Measurements from ENCODE around the gene LETM1.

LETM1 gene

DNA sequence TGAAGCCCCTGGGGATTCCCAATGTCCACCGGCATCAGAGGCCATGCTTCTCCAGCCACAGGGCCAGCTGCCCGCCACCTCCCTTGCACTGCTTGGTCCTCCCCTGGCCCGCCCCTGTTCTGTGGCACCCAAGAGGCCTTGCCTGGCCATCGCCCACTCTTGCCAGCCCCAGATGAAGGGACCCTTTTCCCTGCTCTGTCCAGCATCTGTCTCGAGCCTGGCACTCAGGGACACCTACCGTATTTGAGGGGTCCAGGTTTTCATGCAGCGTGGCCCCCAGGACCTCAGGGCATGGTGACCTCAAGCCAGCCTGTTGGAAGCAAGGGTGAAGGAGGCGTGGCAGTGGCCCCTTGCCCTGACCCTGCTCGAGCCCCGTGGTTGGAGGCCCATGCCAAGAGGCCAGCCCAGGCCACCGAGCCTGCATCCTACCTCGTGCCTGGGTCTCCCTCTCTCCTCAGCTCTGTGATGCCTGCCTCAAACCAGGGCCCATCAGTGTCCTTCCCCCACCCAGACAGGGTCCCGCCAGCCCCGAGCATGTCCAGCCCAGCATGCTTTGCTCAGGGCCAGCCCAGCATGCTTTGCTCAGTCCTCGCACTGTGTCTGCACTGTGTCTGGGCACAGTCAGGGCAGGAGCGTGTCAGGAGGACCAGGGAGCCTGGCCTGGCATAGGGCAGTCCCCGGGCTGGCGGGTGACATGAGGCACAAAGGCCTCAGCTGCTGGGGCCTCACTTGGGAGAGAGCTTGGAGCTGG, 77.1 kb downstream of the LETM1 start:
- no peaks in the 10 kb centered on the region for H3K36me3 ChIP-seq (ENCODE audit: control insufficient read depth in 1 of 2, insufficient read depth in 2 of 2, low read length in 2 of 2)
- no peaks in the 10 kb centered on the region for H3K4me1 ChIP-seq (ENCODE audit: control insufficient read depth in 1 of 2, insufficient read depth in 2 of 2, low read length in 2 of 2)
- H3K9me3 ChIP-seq (ENCODE audit: control insufficient read depth in 1 of 2, low read length in 2 of 2): no peaks in the 10 kb centered on the region
- H3K4me3 ChIP-seq (ENCODE audit: low read depth in 1 of 2, low read length in 2 of 2): no peak overlapping the region
- no peak overlapping the region for H3K27ac ChIP-seq (ENCODE audit: low read length)
- H3K27me3 ChIP-seq (ENCODE audit: low read depth, low read length): no peaks in the 10 kb centered on the region

DNA sequence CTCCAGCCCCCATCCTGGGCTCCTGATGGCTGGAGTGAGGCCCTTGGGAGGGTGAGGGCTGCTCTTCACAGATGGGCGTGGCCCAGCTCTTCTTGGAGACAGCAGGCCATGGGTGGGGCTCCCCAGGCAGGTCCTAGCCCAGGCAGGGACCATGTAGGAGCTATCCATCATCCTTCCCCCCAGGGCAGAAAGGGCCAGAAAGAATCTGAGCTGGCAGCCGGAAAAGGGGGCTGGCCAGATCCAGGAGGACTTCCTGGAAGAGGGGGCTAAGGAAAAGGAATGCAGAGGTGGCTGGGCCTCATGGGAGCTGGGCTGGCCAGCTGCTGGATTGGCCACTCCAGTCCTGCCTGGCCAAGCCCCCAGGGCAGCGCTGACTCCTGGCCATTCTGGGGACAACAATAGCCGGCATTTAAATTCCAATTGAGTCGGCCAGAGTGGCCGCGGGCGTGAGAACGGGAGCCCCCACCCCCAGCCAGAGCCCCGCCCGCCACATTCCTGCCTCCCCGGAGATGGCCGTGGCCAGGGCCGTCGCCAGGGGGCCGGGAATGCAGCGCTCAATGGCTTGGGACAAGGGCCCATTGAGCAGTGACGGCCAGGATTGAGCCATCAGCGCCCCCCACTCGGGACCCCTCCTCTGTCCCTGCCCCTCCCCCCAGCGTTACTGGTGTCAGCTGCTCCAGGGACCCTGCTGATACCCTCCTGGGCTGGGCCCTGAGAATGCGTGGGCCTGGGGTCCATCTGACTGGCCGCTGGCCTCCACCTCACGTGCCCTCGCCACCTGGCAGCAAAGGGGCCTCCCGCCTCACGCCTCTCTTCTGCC, 77.9 kb downstream of the LETM1 start:
- H3K27ac ChIP-seq (ENCODE audit: low read length): no peak overlapping the region

DNA sequence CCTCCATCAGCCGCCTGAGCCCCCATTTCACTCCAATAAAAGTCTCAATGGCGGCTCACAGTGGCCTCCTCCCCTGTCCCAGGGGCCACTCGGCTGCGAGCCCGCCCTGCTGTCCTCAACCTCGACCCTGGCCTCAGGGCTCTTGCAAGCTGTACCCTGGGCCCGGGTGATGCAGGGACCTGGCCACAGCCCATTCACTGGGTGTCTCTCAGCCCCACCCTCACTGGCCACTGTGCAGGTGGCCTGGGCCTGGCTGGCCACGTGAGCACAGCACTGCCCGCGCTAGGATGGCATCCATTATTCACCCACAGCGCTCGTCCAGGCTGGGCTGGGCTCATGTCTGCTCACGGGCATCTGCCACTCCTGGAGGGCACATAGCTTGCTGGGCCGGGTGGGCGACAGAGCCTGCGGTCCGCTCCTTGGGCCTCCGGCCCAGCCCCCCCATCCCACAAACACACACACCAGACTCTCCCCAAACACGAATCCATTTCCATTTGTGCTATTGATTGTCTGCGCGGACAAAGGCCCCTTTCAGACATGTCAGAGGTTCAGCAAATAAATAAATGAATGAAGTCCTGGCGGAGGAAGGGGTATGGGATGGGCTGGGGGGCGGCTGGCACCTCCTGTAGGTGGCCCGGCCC, 79.3 kb downstream of the LETM1 start:
- Histone ChIP-seq H3K36me3 (ENCODE audit: control insufficient read depth in 1 of 2, insufficient read depth in 2 of 2, low read length in 2 of 2) (no peaks in the 10 kb centered on the region), H3K4me1 (ENCODE audit: control insufficient read depth in 1 of 2, insufficient read depth in 2 of 2, low read length in 2 of 2) (no peaks in the 10 kb centered on the region), H3K27me3 (ENCODE audit: low read depth, low read length) (no peaks in the 10 kb centered on the region), H3K9me3 (ENCODE audit: control insufficient read depth in 1 of 2, low read length in 2 of 2) (no peaks in the 10 kb centered on the region), H3K4me3 (ENCODE audit: low read depth in 1 of 2, low read length in 2 of 2) (no peak overlapping the region), H3K27ac (ENCODE audit: low read length) (no peak overlapping the region)

More for the DNA sequence above, 77.9 kb downstream of the LETM1 start:
- H3K4me3 ChIP-seq (ENCODE audit: low read depth in 1 of 2, low read length in 2 of 2): no peak overlapping the region
- no peaks in the 10 kb centered on the region for H3K4me1 ChIP-seq (ENCODE audit: control insufficient read depth in 1 of 2, insufficient read depth in 2 of 2, low read length in 2 of 2)
- H3K27me3 ChIP-seq (ENCODE audit: low read depth, low read length): no peaks in the 10 kb centered on the region
- no peaks in the 10 kb centered on the region for H3K36me3 ChIP-seq (ENCODE audit: control insufficient read depth in 1 of 2, insufficient read depth in 2 of 2, low read length in 2 of 2)
- H3K9me3 ChIP-seq (ENCODE audit: control insufficient read depth in 1 of 2, low read length in 2 of 2): no peaks in the 10 kb centered on the region

DNA sequence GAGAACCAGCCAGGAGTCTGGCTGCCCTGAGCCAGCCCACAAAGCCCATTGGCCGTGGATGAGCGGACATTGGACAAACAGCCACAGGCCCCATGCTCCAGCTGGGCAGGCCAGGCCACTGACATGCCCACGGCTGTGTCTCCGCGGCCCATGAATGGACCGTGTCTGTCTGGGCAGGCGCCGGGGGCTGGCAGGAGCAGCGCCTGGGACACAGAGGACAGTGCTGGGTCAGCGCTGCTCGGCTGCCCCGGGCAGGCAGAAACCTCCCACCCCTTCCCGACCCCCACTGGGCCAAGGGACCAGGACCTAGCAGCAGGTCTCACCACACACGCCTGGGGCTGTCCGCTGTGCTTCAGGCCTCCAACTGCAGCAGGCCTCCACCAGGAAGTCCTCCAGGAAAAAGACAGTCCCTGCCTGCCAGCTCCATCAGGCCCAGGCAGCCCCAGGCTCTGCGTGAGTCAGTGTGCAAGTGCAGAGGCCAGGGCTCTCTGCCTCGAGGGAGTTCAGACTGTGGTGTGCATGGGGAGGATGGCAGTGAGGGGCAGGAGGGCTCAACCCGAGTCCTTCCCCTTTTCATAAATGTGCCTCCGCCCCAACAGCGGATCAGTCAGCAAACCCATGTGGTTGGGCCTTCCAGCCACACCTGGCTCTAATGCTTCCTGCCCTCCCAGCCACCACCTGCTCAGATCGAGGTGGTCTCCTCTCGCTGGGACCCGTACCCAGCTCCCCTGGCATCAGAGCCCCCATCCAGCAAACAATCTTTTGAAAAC, 80.0 kb downstream of the LETM1 start:
- H3K4me1 ChIP-seq (ENCODE audit: control insufficient read depth in 1 of 2, insufficient read depth in 2 of 2, low read length in 2 of 2): no peaks in the 10 kb centered on the region
- H3K36me3 ChIP-seq (ENCODE audit: control insufficient read depth in 1 of 2, insufficient read depth in 2 of 2, low read length in 2 of 2): no peaks in the 10 kb centered on the region
- H3K4me3 ChIP-seq (ENCODE audit: low read depth in 1 of 2, low read length in 2 of 2): no peak overlapping the region
- H3K27ac ChIP-seq (ENCODE audit: low read length): no peak overlapping the region
- H3K9me3 ChIP-seq (ENCODE audit: control insufficient read depth in 1 of 2, low read length in 2 of 2): no peaks in the 10 kb centered on the region
- H3K27me3 ChIP-seq (ENCODE audit: low read depth, low read length): no peaks in the 10 kb centered on the region

DNA sequence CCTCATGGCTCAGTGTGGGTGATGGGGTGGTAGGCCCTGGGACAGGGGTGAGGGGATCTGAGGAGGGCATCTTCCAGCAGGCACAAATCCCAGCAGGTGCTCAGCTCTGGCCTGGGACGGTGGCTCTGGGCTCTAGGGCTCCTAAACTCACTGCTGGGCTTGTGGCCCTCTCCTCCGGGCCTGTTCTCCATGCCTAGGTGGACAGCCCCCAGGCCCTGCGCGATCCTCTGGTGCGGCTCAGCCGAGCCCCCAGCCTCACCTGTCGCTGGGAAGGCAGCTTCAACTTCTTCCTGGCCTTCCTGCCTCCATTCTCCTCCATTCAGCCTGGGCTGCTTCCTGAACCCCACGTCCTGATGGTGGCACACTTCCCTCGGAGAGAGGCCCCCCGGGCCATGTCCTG, 82.2 kb downstream of the LETM1 start:
- Histone ChIP-seq H3K27ac (ENCODE audit: low read length) (no peak overlapping the region), H3K4me1 (ENCODE audit: control insufficient read depth in 1 of 2, insufficient read depth in 2 of 2, low read length in 2 of 2) (no peaks in the 10 kb centered on the region), H3K4me3 (ENCODE audit: low read depth in 1 of 2, low read length in 2 of 2) (no peak overlapping the region), H3K9me3 (ENCODE audit: control insufficient read depth in 1 of 2, low read length in 2 of 2) (no peaks in the 10 kb centered on the region), H3K27me3 (ENCODE audit: low read depth, low read length) (peaks cover 8% of the 10 kb centered on the region), H3K36me3 (ENCODE audit: control insufficient read depth in 1 of 2, insufficient read depth in 2 of 2, low read length in 2 of 2) (no peaks in the 10 kb centered on the region)

DNA sequence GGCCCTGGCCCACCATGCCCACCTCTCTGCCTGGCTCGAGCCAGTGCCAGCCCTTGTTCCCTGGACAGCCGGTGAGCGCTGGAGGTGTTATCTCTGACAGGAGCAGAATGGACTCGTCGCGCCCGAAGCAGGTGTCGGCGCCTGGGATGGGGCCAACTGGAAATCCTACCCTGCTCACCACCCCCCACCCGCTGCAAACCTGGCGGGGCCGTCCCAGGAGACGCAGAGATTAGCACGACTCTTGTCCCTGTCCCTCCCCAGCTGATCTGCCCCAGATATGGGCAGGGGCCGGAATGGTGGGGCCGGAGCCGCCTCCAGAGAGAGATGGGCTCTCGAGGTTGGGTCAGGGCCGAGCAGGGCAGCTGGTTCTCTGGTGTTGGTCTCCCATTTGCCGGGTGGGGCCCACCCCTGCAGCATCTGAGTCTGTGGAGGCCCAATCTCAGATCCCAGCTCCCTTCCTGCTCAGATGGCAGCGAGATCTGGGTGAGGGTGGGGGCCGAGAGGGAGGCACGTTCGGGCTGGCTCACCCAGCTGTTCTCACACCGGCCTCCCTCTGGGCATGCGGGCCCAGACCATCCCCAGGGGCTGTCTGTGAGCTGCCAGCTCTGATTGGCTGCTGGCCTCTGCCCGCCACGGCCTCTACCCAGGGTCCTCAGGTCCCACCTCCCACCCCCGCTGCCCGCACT, 83.0 kb downstream of the LETM1 start:
- H3K9me3 ChIP-seq (ENCODE audit: control insufficient read depth in 1 of 2, low read length in 2 of 2): no peaks in the 10 kb centered on the region
- peaks cover 0 to 4% of the 10 kb centered on the region in 2 donors for H3K4me1 ChIP-seq (ENCODE audit: control insufficient read depth in 1 of 2, insufficient read depth in 2 of 2, low read length in 2 of 2)
- peaks cover 12% of the 10 kb centered on the region for H3K27me3 ChIP-seq (ENCODE audit: low read depth, low read length)
- no peak overlapping the region for H3K27ac ChIP-seq (ENCODE audit: low read length)
- no peak overlapping the region for H3K4me3 ChIP-seq (ENCODE audit: low read depth in 1 of 2, low read length in 2 of 2)
- H3K36me3 ChIP-seq (ENCODE audit: control insufficient read depth in 1 of 2, insufficient read depth in 2 of 2, low read length in 2 of 2): no peaks in the 10 kb centered on the region

DNA sequence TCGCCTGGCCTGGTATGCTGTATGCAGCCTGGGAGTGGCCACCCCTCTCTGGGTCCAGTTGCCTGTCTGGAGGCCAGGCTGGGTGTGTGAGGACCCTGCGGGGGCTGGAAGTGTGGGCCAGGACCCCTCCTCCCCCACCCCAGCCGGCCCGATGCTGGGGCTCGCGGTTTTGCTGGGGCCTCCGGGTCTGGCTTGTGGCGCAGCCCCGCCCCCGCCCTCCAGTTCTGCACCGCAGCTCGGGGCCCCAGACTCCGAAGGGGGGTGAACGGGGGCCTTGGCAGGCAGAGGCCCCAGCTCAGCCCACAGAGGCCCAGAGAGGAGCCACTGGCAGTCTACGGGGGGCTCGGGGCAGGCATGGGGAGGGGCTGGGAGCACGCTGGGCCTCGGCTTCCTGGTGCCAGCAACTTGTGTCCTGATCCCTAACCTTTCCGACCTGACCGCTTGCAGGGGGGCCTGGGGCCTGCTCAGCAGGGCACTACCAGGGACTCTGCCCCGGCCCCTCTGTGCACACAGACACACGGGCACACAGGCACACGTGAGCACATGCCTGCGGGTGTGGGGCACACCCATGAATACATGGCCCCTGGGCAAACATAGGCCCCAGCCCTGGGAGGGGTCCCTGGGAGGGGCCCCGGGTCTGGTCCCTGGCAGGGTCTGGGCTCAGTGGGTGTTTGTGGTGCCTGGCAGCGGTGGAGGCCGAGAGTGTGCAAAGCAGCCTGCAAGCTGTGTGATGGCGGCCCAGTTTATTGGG, 84.2 kb downstream of the LETM1 start:
- Histone ChIP-seq H3K4me3 (ENCODE audit: low read depth in 1 of 2, low read length in 2 of 2) (no peak overlapping the region), H3K9me3 (ENCODE audit: control insufficient read depth in 1 of 2, low read length in 2 of 2) (no peaks in the 10 kb centered on the region), H3K36me3 (ENCODE audit: control insufficient read depth in 1 of 2, insufficient read depth in 2 of 2, low read length in 2 of 2) (no peaks in the 10 kb centered on the region), H3K4me1 (ENCODE audit: control insufficient read depth in 1 of 2, insufficient read depth in 2 of 2, low read length in 2 of 2) (peaks cover 0 to 6% of the 10 kb centered on the region in 2 donors), H3K27ac (ENCODE audit: low read length) (no peak overlapping the region), H3K27me3 (ENCODE audit: low read depth, low read length) (peaks cover 13% of the 10 kb centered on the region)

DNA sequence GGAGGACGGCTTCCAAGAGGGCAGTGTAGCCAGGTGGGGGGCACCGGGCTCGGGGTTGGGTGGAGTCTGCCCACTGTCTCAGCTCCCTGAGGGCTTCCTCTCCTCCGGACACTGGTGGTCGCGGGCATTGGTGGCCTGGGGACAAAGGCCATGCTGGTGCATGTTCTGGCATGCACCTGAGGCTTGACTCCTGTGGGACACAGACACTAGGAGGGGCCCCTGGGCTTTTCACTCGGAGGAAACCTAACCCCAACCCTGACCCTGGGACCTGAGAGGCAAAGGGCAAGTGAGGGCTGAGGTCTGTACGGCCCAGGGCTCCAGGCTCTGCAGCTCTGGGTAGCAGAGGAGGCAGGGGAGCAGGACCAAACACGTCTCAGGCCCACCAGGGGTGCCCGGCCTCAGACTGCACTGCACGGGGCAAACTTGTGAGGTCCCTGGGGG, 85.1 kb downstream of the LETM1 start:
- Histone ChIP-seq H3K9me3 (ENCODE audit: control insufficient read depth in 1 of 2, low read length in 2 of 2) (no peaks in the 10 kb centered on the region), H3K4me1 (ENCODE audit: control insufficient read depth in 1 of 2, insufficient read depth in 2 of 2, low read length in 2 of 2) (peaks cover 0 to 6% of the 10 kb centered on the region in 2 donors), H3K4me3 (ENCODE audit: low read depth in 1 of 2, low read length in 2 of 2) (no peak overlapping the region), H3K36me3 (ENCODE audit: control insufficient read depth in 1 of 2, insufficient read depth in 2 of 2, low read length in 2 of 2) (no peaks in the 10 kb centered on the region), H3K27ac (ENCODE audit: low read length) (no peak overlapping the region), H3K27me3 (ENCODE audit: low read depth, low read length) (peaks cover 13% of the 10 kb centered on the region)

DNA sequence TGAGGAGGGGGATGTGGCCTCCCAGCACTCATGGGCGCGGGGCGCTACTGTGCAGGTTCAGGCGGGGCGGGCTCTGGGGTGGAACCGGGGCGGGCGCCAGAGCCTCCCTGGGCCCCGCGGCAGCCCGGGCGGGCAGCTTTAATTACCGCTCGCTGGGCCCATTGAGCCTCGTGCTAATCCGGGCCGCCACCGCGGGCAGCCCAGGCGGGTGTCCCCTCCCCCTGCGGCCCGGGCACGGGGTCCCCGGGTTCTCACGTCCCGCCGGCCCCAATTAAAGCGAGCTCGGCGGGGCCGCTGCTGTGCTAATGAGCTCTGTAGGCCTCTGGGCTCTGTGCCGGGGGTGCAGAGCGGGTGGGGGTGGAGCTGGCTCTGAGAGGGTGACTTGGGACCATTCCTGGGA, 85.7 kb downstream of the LETM1 start:
- H3K4me3 ChIP-seq (ENCODE audit: low read depth in 1 of 2, low read length in 2 of 2): no peak overlapping the region
- H3K36me3 ChIP-seq (ENCODE audit: control insufficient read depth in 1 of 2, insufficient read depth in 2 of 2, low read length in 2 of 2): no peaks in the 10 kb centered on the region
- H3K27ac ChIP-seq (ENCODE audit: low read length): no peak overlapping the region
- H3K9me3 ChIP-seq (ENCODE audit: control insufficient read depth in 1 of 2, low read length in 2 of 2): no peaks in the 10 kb centered on the region
- peaks cover 13% of the 10 kb centered on the region for H3K27me3 ChIP-seq (ENCODE audit: low read depth, low read length)
- peaks cover 0 to 6% of the 10 kb centered on the region in 2 donors for H3K4me1 ChIP-seq (ENCODE audit: control insufficient read depth in 1 of 2, insufficient read depth in 2 of 2, low read length in 2 of 2)

DNA sequence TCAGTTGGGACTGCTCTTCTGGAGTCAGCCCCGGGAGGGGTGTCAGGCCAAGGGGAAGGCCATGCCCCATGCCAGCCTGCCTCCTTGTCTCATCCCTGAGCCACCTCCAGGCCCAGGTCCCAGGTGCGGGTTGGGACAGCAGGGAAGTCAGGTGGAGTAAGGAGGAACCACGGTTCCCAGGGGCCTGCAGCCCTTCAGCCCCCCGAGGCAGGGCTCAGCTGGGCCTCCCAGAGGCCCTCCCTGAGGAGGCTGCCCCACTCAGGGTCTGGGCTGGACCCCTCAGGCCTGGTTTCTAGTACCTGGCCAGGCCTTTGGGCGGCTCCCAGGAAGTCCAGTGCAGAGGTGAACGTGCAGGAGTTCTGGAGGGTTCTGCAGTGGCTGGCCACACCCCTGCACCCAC, 86.3 kb downstream of the LETM1 start:
- no peaks in the 10 kb centered on the region for H3K9me3 ChIP-seq (ENCODE audit: control insufficient read depth in 1 of 2, low read length in 2 of 2)
- H3K27ac ChIP-seq (ENCODE audit: low read length): no peak overlapping the region
- peaks cover 0 to 6% of the 10 kb centered on the region in 2 donors for H3K4me1 ChIP-seq (ENCODE audit: control insufficient read depth in 1 of 2, insufficient read depth in 2 of 2, low read length in 2 of 2)
- no peak overlapping the region for H3K4me3 ChIP-seq (ENCODE audit: low read depth in 1 of 2, low read length in 2 of 2)
- no peaks in the 10 kb centered on the region for H3K36me3 ChIP-seq (ENCODE audit: control insufficient read depth in 1 of 2, insufficient read depth in 2 of 2, low read length in 2 of 2)
- H3K27me3 ChIP-seq (ENCODE audit: low read depth, low read length): peaks cover 13% of the 10 kb centered on the region

Data from muscle layer of duodenum (tissue), 2 donors.